HG03025 (cell line): ENCODE measurements around the gene GRPEL1.

Experiments
- ATAC-seq: cut with Tn5 transposase; IDR thresholded peaks from one replicate; pipeline ENCODE4 v1.9.1; 2021; ENCODE audit warnings: mild to moderate bottlenecking, moderate library complexity; ENCODE audit not compliant: unreplicated experiment, low FRiP score

GRPEL1 gene

DNA sequence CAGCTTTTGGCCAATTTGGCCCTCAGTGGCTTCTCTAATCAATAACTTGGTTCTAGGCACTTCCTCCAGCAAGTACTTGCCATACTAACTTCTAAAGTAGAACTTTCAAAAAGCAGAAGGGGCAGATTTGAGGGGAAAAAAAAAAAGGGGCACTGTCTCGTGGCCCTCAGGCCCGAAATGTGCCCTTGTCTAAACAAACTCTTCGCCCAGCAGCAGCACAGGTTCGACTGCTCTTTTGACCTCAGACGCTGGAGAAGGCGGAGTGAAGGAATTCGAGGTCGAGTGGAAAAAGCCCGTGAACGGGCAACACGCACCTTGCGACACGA, 775 bp downstream of the GRPEL1 start:
- ATAC-seq, result no peak

- ATAC-seq, result no peak
Measured at GRCh38 chr4:7066493-7066892, 1.4 kb downstream of the GRPEL1 start.

GRCh38 chr4:7066006-7066405, 1.9 kb downstream of the GRPEL1 start:
- no peak for ATAC-seq

DNA sequence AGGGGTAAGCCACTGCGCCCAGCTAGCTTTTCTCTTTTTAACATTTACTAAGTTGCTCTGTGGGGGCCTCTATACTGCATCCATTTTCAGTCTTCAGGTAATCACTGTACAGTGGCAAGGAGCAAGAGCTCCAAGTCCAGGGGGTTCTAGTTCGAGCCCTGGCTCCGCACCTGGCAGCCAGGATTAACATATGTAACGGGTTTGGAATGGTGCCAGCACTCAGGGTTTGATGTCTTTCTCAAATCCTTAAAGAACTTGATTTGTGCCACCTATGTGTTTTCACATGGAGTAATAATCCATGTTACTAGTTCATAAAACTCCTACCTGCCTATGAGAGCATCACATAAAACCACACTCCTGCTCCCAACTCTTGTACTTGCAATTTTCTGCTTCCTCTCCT, 4.5 kb downstream of the GRPEL1 start:
- no peak for ATAC-seq

GRCh38 chr4:7062816-7063215, 5.0 kb downstream of the GRPEL1 start:
- ATAC-seq, result no peak

DNA sequence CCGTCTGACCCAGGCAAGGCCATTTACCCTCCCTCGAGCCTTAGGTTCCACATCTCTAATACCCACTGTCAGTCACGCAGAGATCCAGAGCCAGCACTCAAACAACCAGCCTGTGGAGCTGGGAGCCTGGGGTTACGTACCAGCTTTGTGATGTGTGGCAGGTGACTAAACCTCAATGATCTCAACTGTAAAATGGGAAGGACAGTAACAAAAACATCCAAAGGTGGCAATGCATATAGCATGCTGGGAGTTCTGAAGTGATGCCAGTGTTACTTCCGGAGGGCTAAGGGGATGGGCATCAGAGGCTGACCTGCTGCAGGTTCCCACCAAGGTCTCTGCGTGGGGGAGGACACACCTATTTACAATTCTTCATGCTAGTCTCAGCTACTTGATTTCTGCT, 6.0 kb downstream of the GRPEL1 start:
- no peak for ATAC-seq

DNA sequence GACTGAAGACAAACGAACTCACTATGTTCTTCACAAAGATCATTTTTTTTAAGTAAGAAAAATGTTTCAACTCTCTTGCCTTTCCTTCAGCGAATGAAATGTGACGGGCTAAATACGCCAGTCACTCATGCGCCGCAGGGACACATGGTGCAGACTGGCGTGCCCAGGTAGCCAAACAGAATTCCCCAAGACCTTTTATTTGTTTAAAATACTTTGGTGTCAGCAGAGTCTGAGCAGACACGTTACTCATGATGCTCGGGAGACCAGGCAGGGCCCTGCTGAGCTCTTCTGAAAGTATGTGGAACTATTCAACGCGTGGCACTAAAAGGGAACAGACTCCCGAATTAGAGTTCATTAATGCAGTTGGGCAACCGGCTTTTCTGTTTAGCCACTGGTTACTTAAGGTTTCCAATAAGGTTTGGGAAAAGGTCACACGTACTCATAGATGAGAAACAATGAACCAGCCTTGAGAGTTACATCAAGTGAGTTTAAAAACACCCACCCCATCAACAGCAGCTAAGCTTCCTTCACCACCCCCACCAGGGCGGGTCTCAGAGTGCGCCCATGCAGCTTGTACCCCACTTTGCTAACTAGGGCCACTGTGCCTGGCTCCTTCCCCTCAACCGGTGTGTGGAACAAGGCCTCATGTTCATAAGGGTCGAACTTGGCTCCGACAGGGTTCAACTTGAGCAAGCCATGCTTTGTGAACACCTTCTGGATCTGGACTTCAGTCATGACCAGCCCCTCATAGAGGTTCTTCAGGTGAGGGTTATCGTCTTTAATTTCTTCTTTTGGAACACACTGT, 7.3 kb downstream of the GRPEL1 start:
- ATAC-seq, result no peak

DNA sequence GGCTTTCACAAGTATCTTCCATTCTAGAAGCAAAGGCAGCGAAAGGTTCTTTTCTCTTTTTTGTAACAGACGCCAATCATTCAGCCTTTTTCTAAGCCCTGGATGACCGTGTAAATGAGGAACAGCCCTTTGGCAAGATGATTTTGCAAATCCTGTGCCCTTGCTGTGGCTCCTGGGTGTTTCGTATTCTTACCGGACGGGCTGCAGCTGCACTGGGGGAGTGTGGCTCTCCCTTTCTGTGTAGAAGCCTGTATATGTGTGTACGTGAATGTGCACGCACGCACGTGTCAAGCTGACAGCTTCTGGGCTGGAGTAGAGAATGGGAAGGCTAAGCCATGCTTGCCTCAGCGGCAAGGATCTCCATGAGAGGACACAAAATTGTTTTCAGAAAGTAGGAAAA, 8.2 kb downstream of the GRPEL1 start:
- no peak for ATAC-seq

DNA sequence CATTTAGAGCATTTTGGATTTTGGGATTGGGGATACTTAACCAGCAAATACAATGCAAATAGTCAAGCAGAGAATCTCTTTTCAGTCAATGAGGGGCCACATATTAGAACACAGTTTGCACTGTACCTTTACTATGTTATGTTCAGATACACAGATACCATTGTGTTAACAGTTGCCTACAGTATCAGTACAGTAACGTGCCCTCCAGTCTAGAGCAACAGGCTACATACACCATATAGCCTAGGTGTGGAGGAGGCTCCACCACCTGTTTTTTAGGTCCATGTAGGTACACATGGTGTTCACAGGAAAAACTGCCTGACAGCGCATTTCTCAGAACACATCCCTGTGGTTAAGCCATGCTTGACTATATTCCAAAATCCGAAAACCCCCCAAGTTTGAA, 9.1 kb downstream of the GRPEL1 start:
- no peak for ATAC-seq

- ATAC-seq, result no peak
Measured at GRCh38 chr4:7055990-7056325, 11.9 kb downstream of the GRPEL1 start.

DNA sequence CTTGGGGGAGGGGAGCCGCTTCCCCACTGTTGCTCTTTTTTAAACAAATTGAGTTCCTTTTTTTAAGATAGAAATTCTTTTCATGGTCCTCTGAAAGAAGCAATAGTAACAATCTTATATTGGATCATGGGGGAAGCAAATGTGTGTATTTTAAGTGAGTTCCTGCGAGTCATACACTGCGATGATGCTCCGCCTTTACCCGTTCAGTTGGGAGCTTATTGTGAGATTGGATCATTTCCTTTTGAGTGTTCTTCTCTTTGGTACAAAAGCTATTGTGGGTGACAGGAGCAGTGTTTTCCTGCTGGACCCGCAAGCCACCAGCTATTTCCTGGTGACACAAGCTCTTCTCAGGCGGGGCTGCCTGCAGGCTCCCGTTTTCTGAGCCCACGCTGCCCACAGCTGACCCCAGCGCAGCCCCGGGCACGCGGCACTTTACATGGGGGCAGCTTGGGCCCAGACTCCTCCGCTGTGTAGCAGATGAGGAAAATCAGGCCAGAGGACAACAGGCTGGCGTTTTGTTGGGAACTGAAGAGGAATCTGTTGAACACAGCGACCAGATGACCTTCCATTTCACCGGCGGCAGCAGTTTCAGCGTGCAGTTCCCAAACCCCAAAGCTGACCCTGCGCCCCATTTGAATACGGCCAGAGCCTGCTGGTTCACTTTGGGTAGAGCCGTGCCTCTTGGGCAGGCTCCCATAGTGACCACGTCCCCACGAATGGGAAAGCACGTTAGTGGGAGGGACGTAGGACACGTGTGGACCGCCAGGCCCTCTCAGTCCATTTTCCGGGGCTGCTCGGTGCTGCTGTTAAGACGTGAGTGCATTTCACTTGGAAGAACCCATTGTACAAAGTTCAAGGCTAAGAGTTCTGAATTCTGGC, 12.5 kb downstream of the GRPEL1 start:
- ATAC-seq, result no peak

DNA sequence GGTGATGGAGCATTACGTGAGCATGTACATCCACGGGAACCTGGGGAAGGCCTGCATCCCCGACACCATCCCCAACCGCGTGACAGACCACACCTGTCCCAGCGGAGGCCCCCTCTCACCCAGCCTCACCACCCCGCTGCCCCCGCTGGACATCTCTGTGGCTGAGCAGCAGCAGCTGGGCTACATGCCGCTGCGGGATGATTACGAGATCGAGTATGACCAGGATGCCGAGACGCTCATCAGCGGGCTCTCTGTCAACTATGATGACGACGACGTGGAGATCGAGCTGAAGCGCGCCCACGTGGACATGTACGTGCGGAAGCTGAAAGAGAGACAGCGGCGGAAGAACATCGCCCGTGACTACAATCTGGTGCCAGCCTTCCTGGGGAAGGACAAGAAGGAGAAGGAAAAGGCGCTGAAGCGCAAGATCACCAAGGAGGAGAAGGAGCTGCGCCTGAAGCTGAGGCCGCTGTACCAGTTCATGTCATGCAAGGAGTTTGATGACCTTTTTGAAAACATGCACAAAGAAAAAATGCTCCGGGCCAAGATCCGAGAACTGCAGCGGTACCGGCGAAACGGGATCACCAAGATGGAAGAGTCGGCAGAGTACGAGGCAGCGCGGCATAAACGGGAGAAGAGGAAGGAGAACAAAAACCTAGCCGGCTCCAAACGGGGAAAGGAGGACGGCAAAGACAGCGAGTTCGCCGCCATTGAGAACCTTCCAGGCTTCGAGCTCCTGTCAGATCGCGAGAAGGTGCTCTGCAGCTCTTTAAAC, 13.6 kb downstream of the GRPEL1 start:
- no peak for ATAC-seq

DNA sequence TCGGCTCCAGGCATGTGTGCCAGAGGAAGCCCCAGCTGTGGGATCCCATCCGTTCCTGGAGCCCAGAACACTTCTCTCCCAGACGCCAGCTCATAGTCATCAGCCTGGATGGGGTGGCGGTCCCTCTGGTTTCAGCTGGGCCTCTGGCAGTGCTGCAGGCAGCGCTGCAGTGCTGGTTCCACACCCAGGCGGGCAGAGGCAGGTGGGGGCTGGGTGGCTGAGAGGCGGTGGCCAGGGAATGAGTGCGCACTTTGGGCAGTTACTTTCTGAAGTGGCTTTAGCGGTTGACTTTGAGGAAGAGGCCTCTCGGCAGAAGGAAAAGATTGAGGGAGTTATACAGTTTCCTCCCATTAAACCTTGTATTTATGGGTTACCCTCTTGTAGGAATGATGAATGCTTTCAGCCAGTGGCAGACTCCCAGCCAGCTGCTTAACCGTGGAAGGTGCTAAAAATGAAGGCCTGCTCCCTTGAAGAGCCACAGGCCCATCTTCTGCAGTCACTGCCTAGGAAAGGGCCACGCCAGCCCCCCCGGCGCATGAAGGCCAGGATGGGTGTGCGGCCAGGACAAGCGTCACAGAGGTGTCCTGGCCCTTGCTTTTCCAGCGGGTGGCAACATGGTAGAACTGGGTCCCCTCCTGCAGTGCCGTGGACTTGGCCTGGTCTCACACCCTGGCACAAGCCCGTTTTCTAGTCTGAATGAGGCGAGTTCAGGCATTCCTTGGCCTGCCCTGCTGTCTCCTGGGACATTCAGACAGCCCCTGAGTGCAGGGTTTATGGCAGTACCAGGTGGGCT, 14.7 kb downstream of the GRPEL1 start:
- ATAC-seq, result no peak

- ATAC-seq, result no peak
Measured at GRCh38 chr4:7052313-7052712, 15.6 kb downstream of the GRPEL1 start.

DNA sequence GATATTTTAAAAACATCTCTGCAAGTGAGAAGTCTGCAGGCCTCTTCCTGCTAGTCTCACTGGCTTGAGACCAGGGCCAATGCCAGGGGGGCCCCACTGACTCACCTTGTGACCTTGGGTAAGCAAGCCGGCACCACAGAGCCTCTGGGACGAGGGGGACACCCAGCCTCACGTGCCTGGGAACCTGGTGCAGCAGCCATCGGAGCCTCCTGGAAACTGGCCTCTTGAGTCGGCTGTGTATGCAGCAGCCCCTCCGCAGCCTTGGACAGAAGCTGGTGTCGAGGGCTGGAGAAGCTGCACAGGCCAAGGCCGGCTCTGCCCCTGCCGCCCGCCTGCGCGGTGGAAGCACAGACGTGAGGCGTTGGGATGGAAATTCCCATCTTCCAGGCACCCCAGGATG, 16.0 kb downstream of the GRPEL1 start:
- no peak for ATAC-seq

DNA sequence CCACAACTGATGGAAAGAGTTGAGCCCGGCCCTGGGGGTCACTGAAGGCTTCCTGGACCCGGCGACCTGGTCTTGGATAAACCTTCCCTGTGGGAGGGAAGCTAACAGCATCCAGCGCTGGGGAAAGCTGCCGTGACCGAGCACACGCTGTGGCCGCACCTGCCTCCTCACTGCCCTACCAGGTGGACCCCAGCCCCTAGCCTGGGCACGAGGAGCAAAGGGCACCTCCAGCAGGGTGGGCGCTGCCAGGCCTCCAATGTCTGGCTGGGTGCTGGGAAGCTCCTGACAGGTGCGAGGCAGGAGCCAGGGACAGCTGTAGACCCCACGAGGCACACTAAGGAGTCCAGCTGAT, 16.7 kb downstream of the GRPEL1 start:
- no peak for ATAC-seq

GRCh38 chr4:7050481-7051143, 17.3 kb downstream of the GRPEL1 start:
- no peak for ATAC-seq

DNA sequence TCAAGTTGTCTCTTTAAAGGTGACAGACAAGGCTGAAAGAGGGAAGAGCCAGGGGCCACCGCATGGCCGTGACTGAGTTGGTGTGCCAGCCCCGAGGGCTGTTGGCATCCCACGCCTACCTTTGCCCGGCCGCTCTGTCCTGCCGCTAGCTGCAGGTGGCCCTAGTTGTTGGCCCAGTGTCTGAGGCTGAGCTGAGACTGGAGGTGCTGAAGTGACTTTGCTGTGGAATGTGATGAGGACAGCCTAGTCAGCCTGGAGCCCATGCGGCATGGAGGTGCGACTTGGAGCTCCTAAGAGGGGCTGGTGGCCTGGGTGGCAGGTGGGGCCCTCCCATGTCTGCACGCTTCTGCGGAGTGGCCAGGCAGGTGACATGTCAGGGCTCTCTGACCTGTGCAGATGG, 18.1 kb downstream of the GRPEL1 start:
- ATAC-seq, result no peak

DNA sequence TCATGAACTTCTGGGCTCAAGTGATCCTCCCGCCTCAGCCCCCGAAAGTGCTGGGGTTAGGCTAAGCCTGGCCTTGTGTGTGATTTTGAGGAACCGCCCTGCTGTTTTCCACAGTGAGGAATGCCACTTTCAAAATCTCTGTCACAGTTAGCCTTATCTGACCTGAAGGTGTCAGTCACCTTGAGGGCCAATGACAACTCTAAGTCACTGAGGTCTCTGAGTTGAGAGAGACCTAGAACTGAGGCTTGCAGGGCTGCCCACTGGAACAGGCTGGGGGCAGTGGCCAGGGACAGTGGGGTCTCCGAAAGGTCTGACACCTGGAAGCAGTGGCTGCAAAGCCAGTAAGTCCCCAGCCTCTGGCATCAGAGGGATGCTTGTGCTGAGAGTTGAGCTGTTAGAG, 18.6 kb downstream of the GRPEL1 start:
- ATAC-seq, result no peak

GRCh38 chr4:7048642-7049041, 19.2 kb downstream of the GRPEL1 start:
- ATAC-seq, result no peak
